BLaER1 treated with 17β-estradiol and CSF1 and Interleukin-3, amounts not matched to agents 10 nM and 100 nM (cell line): Measurements from ENCODE around the gene ARMC6.

Experiments
- H3K27ac ChIP-seq, 11 experiments: shearing (Covaris generic); formaldehyde crosslinking; 2 replicates each; pipeline ENCODE4 v1.8.1; 2022
- H3K27me3 ChIP-seq, 11 experiments: shearing (Covaris generic); formaldehyde crosslinking; 2 replicates each; pipeline ENCODE4 v1.8.1; 2022
- H3K36me3 ChIP-seq, 11 experiments: shearing (Covaris generic); formaldehyde crosslinking; 2 replicates each; pipeline ENCODE4 v1.8.1; 2022
- H3K4me1 ChIP-seq, 10 experiments: shearing (Covaris generic); formaldehyde crosslinking; 2 replicates each; pipeline ENCODE4 v1.8.1; 2022
- H3K4me2 ChIP-seq, 11 experiments: shearing (Covaris generic); formaldehyde crosslinking; 2 replicates each; pipeline ENCODE4 v1.8.1; 2022
- H3K4me3 ChIP-seq, 10 experiments: shearing (Covaris generic); formaldehyde crosslinking; 2 replicates each; pipeline ENCODE4 v1.8.1; 2022
- H3K9ac ChIP-seq, 11 experiments: shearing (Covaris generic); formaldehyde crosslinking; 2 replicates each; pipeline ENCODE4 v1.8.1; 2022
- H3K9me3 ChIP-seq, 11 experiments: shearing (Covaris generic); formaldehyde crosslinking; replicated peaks in 1 of 11; 2 replicates each; pipeline ENCODE4 v1.8.1; 2022
- H4K20me1 ChIP-seq, 11 experiments: shearing (Covaris generic); formaldehyde crosslinking; 2 replicates each; pipeline ENCODE4 v1.8.1; 2022
- Cebpa-rat ChIP-seq, 11 experiments: shearing (Covaris generic); IDR thresholded peaks; 2 replicates each; pipeline ENCODE4 v1.8.1; 2022

ARMC6 gene

GRCh38 chr19:19033426-19034203, at the start of gene ARMC6, which contains the start of gene SUGP2:
Gene ARMC6, plus strand, starts transcription at chr19:19033603. Its CDS starts 607 bp downstream, at chr19:19034210.
Gene SUGP2, minus strand, starts transcription at chr19:19033517. Its CDS starts 2,446 bp downstream, at chr19:19031071.
- peak; percentile 43 to 93 (median 81); a peak in 19 of 22 replicates for TF ChIP-seq Cebpa-rat (IDR thresholded peaks at IDR 0.05)
- peaks cover 7 to 25% (median 17%) of the 10 kb centered on the region in 11 experiments; a peak in 21 of 22 replicates for H3K9me3 ChIP-seq
- peaks cover 33 to 48% (median 43%) of the 10 kb centered on the region in 10 experiments for H3K4me1 ChIP-seq
- peaks cover 40 to 70% (median 63%) of the 10 kb centered on the region in 11 experiments for H3K36me3 ChIP-seq
- H3K9ac ChIP-seq = peak within 1 kb of the TSS; percentile 96 to 100 (median 98)
- H3K27me3 ChIP-seq = no peaks in the 10 kb centered on the region
- H3K27ac ChIP-seq = peak within 1 kb of the TSS; percentile 90 to 100 (median 98)
- H3K4me2 ChIP-seq = peak within 1 kb of the TSS; percentile 81 to 99 (median 94)
- H3K4me3 ChIP-seq = peak within 1 kb of the TSS; percentile 82 to 100 (median 95)
- peaks cover 21 to 80% (median 63%) of the 10 kb centered on the region in 11 experiments; a peak in 21 of 22 replicates for H4K20me1 ChIP-seq

GRCh38 chr19:18984251-18984650, 49.2 kb upstream of the ARMC6 start:
- no peaks in the 10 kb centered on the region for H3K27me3 ChIP-seq
- no peaks in the 10 kb centered on the region for H3K36me3 ChIP-seq
- no peaks in the 10 kb centered on the region for H3K9me3 ChIP-seq
- H3K4me3 ChIP-seq = no peak overlapping the region
- no peaks in the 10 kb centered on the region; a peak in 1 of 22 replicates for H4K20me1 ChIP-seq
- peak overlapping the region; percentile 49 to 86 (median 74); a peak in 20 of 22 replicates for H3K4me2 ChIP-seq
- H3K9ac ChIP-seq = 0 out of 22 replicates have a peak overlapping the region, but pooled peaks of 3 of the 11 experiments have one; percentile 46 to 63 (median 50)
- no peak for TF ChIP-seq Cebpa-rat (IDR thresholded peaks at IDR 0.05)
- H3K4me1 ChIP-seq = peaks cover 27 to 41% (median 31%) of the 10 kb centered on the region in 10 experiments
- peak overlapping the region in 9 of 11 experiments; percentile 38 to 81 (median 73); a peak in 16 of 22 replicates for H3K27ac ChIP-seq

GRCh38 chr19:18985257-18985656, 48.1 kb upstream of the ARMC6 start:
- H3K9me3 ChIP-seq = no peaks in the 10 kb centered on the region
- peak overlapping the region; percentile 29 to 69 (median 51); a peak in 19 of 22 replicates for H3K9ac ChIP-seq
- TF ChIP-seq Cebpa-rat (IDR thresholded peaks at IDR 0.05) = no peak
- peak overlapping the region; percentile 38 to 81 (median 73); a peak in 21 of 22 replicates for H3K27ac ChIP-seq
- H3K27me3 ChIP-seq = no peaks in the 10 kb centered on the region
- peaks cover 0 to 5% (median 3%) of the 10 kb centered on the region in 11 experiments; a peak in 8 of 22 replicates for H3K36me3 ChIP-seq
- peaks cover 0 to 9% (median 0%) of the 10 kb centered on the region in 11 experiments; a peak in 3 of 22 replicates for H4K20me1 ChIP-seq
- H3K4me1 ChIP-seq = peaks cover 26 to 41% (median 31%) of the 10 kb centered on the region in 10 experiments
- no peak overlapping the region for H3K4me3 ChIP-seq
- H3K4me2 ChIP-seq = peak overlapping the region; percentile 49 to 86 (median 74)

GRCh38 chr19:18987456-18987855, 45.9 kb upstream of the ARMC6 start:
- TF ChIP-seq Cebpa-rat (IDR thresholded peaks at IDR 0.05) = no peak
- no peaks in the 10 kb centered on the region for H3K9me3 ChIP-seq
- H3K4me2 ChIP-seq = no peak overlapping the region
- no peak overlapping the region for H3K4me3 ChIP-seq
- peaks cover 26 to 41% (median 31%) of the 10 kb centered on the region in 10 experiments for H3K4me1 ChIP-seq
- peak overlapping the region in 1 of 11 experiments; percentile 17; a peak in 1 of 22 replicates for H3K9ac ChIP-seq
- peaks cover 10 to 26% (median 22%) of the 10 kb centered on the region in 11 experiments for H3K36me3 ChIP-seq
- H3K27ac ChIP-seq = no peak overlapping the region
- peaks cover 0 to 22% (median 0%) of the 10 kb centered on the region in 11 experiments; a peak in 6 of 22 replicates for H4K20me1 ChIP-seq
- no peaks in the 10 kb centered on the region for H3K27me3 ChIP-seq

- Histone ChIP-seq H3K4me3 (no peak overlapping the region), H3K36me3 (peaks cover 29 to 45% (median 41%) of the 10 kb centered on the region in 11 experiments), H3K27me3 (no peaks in the 10 kb centered on the region), H3K9ac (no peak overlapping the region), H4K20me1 (peaks cover 0 to 22% (median 0%) of the 10 kb centered on the region in 11 experiments; a peak in 6 of 22 replicates), H3K9me3 (no peaks in the 10 kb centered on the region), H3K4me2 (no peak overlapping the region), H3K27ac (no peak overlapping the region), H3K4me1 (peaks cover 23 to 30% (median 26%) of the 10 kb centered on the region in 10 experiments)
- TF ChIP-seq Cebpa-rat (IDR thresholded peaks at IDR 0.05) = no peak
Observed at GRCh38 chr19:18989316-18989715, 44.1 kb upstream of the ARMC6 start.

- Histone ChIP-seq H3K27me3 (no peaks in the 10 kb centered on the region), H3K27ac (no peak overlapping the region; a peak in 1 of 22 replicates), H3K9me3 (no peaks in the 10 kb centered on the region), H3K9ac (peak overlapping the region in 3 of 11 experiments; percentile 7 to 9 (median 7); a peak in 1 of 22 replicates), H3K36me3 (peaks cover 38 to 54% (median 50%) of the 10 kb centered on the region in 11 experiments), H3K4me3 (no peak overlapping the region), H3K4me2 (no peak overlapping the region), H4K20me1 (peaks cover 0 to 27% (median 2%) of the 10 kb centered on the region in 11 experiments; a peak in 12 of 22 replicates), H3K4me1 (peaks cover 14 to 21% (median 18%) of the 10 kb centered on the region in 10 experiments)
- no peak for TF ChIP-seq Cebpa-rat (IDR thresholded peaks at IDR 0.05)
Observed at GRCh38 chr19:18990128-18990708, 43.2 kb upstream of the ARMC6 start.

- Histone ChIP-seq H3K27me3 (no peaks in the 10 kb centered on the region), H3K36me3 (peaks cover 44 to 62% (median 58%) of the 10 kb centered on the region in 11 experiments), H3K4me3 (no peak overlapping the region), H3K4me2 (no peak overlapping the region), H3K4me1 (peaks cover 6 to 20% (median 11%) of the 10 kb centered on the region in 10 experiments), H3K27ac (no peak overlapping the region), H4K20me1 (peaks cover 0 to 35% (median 7%) of the 10 kb centered on the region in 11 experiments; a peak in 14 of 22 replicates), H3K9me3 (no peaks in the 10 kb centered on the region), H3K9ac (no peak overlapping the region)
- no peak for TF ChIP-seq Cebpa-rat (IDR thresholded peaks at IDR 0.05)
Observed at GRCh38 chr19:18991006-18991405, 42.4 kb upstream of the ARMC6 start.

- Histone ChIP-seq H3K36me3 (peaks cover 46 to 66% (median 62%) of the 10 kb centered on the region in 11 experiments), H3K9me3 (no peaks in the 10 kb centered on the region), H3K27ac (no peak overlapping the region)
Observed at GRCh38 chr19:18991468-18991867, 41.9 kb upstream of the ARMC6 start.

More at GRCh38 chr19:18991468-18991867, 41.9 kb upstream of the ARMC6 start:
- Histone ChIP-seq H3K4me2 (no peak overlapping the region), H3K27me3 (no peaks in the 10 kb centered on the region), H3K4me1 (peaks cover 2 to 20% (median 8%) of the 10 kb centered on the region in 10 experiments; a peak in 19 of 20 replicates), H4K20me1 (peaks cover 0 to 40% (median 12%) of the 10 kb centered on the region in 11 experiments; a peak in 16 of 22 replicates), H3K9ac (no peak overlapping the region), H3K4me3 (no peak overlapping the region)
- no peak for TF ChIP-seq Cebpa-rat (IDR thresholded peaks at IDR 0.05)
